GM18858 (cell line): ENCODE measurements around the gene SPRN.
A peak's percentile ranks its signal among the peaks of the same experiment; 100 is the strongest.

ENCODE experiments used
- ATAC-seq: cut with Tn5 transposase; IDR thresholded peaks from one replicate; pipeline ENCODE4 v1.9.1; 2021; ENCODE audit not compliant: unreplicated experiment

The SPRN gene

GRCh38 chr10:133411523-133412380 lies 12.7 kb downstream of the SPRN start:
- no peak for ATAC-seq

DNA sequence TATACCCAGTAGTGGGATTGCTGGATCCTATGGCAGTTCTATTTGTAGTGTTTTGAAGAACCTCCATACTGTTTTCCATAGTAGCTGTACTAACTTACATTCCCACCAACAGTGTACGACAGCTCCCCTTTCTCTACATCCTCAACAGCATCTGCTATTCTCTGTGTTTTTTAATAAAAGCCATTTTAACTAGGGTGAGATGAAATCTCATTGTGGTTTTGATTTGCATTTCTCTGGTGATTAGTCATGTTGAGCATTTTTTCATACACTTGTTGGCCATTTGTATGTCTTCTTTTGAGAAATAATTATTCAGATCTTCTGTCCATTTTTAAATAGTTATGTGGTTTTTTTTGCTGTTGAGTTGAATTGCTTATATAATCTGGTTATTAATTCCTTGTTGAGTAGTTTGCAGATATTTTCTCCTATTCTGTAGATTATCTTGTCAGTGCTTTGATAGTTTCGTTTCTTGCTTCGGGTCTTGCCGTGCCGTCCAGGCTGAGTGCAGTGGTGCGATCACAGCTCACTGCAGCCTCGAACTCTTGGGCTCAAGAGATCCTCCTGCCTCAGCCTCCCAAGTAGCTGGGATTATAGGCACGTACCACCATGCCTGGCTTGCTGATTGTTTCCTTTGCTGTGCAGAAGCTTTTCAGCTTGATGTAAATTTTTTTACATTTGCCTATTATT lies 18.4 kb downstream of the SPRN start:
- ATAC-seq: peak; percentile 51

GRCh38 chr10:133405272-133405671 lies 19.2 kb downstream of the SPRN start:
- ATAC-seq: no peak

GRCh38 chr10:133403784-133404183 lies 20.6 kb downstream of the SPRN start:
- ATAC-seq: no peak

GRCh38 chr10:133403359-133403758 lies 21.1 kb downstream of the SPRN start:
- no peak for ATAC-seq

GRCh38 chr10:133401981-133402725 lies 22.3 kb downstream of the SPRN start:
- ATAC-seq: no peak

GRCh38 chr10:133401500-133401899 lies 22.9 kb downstream of the SPRN start:
- ATAC-seq: no peak

DNA sequence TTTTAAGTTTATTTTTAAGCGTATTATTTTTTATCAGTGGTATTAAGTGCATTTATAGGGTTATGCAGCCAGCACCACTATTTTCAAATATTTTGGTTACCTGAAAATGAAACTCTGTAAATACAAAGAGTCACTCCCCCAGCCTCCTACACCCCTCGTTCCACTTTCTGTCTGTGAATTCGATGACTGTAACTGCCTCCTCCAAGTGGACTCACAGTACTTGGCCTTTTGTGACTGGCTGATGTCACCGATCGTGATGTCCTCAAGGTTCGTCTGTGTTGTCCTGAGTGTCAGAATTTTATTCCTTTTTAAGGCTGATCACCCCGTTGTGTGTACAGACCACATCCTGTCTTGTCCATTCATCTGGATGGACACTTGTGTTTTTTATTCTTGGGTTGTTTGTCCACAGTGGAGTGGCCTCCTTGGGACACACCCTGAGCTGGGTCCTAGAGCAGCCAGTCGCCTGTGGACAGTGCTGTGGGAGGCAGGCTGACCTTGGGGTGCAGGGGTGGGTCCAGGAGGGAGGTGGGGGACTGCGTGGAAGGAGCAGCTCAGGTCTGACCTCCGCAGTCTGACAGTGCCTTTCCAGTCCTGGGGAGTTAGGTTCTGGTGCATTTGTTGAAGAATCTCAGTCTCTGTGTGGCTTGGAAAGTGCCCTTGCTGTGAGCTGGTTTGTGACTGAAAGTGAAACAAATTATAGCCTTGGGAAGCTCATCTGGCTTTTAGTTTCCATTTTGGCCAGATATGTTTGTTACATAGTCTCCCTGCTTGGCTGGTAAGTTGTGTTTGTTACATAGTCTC lies 23.6 kb downstream of the SPRN start:
- ATAC-seq: peak; percentile 58

GRCh38 chr10:133399123-133399601 lies 25.3 kb downstream of the SPRN start:
- ATAC-seq: no peak

DNA sequence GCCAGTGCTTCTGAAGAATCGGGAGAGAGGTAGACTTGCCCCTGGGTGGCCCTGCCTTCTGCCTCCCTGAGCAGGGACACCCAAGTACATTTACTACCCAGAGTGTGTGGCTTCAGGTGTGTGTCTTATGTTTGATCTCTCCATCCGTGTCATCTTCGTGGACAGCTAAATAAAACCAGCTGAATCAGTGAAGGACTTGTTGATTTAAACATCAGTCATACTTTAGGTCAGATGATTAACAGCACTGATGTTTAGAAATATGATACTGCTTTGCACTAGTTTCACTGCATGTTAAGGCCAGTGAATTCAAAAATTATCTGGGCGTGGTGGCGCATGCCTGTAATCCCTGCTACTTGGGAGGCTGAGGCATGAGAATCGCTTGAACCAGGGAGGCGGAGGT lies 26.5 kb downstream of the SPRN start:
- ATAC-seq: no peak

DNA sequence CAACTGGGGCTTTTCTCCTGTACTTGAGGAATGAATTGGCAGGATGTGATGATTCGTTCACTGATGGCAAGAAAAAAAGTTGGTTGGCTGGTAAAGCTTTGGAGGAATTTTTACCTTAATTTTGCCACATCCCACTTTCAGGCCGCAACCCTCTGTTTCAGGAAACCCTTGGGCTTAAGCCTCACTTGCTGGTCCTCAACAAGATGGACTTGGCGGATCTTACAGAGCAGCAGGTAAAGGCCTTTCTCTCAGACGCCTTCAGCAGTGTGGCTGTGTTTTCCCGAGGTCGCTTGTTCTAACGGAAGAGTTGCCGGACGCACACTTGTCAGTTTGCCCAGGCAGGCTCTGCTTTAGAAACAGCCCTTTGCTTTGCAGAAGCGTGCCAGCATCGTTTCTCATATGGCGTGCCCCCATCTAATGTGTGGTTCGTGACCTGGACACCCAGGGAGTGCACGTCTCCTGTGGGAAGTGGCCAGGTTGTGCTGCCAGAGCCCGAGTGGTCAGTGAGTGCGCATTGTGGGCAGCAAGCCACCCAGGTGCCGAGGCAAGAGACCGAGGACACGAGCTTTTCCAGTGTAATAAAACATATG lies 28.3 kb downstream of the SPRN start:
- no peak for ATAC-seq

GRCh38 chr10:133394801-133395221 lies 29.6 kb downstream of the SPRN start:
- ATAC-seq: no peak

DNA sequence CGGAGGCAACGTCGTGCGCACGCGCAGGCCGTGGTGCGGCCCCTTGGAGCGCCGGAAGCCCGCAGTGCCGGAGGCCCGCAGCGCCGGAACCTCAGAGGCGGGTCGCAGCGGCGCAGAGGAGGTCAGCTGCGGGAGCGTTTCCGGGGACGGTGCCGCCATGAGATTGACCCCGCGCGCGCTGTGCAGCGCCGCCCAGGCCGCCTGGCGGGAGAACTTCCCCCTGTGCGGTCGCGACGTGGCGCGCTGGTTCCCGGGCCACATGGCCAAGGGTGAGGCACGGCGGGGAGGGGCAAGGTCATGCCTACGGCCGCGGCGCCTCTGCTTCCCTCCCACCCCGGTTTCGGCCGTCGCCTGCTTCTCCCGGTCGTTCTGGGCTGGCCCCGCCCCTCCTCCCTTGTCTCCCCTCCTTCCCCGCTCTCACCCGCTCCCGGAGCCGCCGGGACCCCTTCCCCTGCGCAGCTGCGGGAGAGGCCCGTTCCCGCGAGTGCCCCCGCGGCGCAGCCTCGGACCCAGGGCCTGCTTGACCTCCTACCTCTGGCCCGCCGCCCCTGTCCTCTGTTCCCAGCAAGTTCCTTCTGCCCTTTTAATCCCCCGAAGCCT lies 30.3 kb downstream of the SPRN start, which contains the start of gene MTG1:
Gene MTG1, plus strand, starts transcription at position 94 of the 600 bp plus-strand sequence. Its CDS starts 64 bp downstream, at position 158.
- ATAC-seq: peak; percentile 47

DNA sequence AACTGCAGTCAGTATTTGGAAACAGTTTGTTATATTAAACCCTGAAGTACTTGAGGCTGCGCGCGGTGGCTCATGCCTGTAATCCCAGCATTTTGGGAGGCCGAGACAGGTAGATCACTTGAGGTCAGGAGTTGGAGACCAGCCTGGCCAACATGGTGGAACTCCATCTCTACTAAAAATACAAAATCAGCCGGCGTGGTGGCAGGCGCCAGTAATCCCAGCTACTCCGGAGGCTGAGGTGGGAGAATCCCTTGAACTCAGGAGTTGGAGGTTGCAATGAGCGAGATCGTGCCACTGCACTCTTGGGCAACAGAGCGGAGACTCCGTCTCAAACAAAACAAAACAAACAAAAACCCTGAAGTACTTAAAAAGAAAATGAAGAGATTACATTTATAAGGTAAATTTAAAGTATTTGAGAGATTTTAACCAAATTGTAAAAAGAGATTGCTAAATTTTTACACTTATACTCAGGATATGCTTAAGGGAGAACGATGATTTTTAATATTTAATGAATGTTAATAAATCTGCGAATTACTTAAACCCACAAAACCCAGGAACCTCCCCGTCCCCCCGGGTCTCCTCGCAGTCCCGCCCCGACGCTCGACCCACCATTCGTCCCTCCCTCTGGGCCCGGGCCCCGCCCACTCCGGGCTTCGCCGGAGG lies 30.9 kb downstream of the SPRN start:
- ATAC-seq: no peak

- no peak for ATAC-seq
Measured at GRCh38 chr10:133391761-133392518, 32.5 kb downstream of the SPRN start.

GRCh38 chr10:133391249-133391635 lies 33.2 kb downstream of the SPRN start:
- no peak for ATAC-seq

DNA sequence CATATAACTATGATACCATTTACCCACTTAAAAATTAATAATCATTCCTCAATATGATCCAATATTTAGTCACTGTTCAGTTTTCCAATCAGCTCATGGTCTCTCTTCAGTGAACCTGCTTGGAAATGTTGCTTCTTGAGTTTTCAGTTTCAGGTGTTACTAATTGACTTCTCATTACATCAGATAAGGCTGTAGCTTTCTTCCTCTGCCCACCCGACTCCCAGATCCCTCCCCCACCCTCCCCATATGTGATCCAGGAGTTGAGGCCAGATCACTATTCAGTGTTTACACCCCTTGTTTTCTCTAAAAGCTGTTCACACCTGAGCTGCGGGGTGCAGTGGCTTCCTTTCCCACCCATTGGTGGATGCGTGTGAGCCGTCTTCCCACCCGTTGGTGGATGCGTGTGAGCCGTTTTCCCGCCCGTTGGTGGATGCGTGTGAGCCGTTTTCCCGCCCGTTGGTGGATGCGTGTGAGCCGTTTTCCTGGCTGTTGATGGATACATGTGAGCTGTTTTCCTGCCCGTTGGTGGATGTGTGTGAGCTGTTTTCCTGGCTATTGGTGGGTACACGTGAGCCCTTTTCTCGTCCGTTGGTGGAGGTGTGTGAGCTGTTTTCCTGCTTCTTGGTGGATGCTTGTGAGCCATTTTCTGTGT lies 33.7 kb downstream of the SPRN start:
- ATAC-seq: no peak
